ENCODE data around the gene OR5K4. TPM values are rescaled to one million over a fixed set of nuclear protein-coding genes. Genes with fewer than 3 reads are reported as not detected.
"Not testable (repeated sequence)": the region's sequence is repeated elsewhere in the genome, so short reads cannot be mapped to it uniquely, and the experiment has no call there.

The OR5K4 gene
- total RNA-seq, 4 donors from 2014 or later = not detected

DNA sequence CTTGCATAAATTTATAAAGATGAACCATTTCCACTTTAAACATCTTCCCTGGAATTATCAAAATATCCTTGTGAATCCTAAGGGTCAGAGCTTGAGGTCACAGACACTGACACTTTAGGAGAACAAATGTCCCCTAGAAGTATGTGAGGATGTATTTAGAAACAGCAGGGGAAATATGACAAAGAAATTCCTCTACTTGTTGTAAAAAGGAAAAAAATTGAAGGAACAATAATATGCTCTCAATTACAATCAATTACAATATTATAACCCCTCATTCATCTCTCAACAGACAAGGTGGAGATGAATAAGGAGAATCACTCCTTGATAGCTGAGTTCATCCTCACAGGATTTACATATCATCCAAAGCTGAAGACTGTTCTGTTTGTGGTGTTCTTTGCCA lies 36.7 kb downstream of the OR5K4 start, which contains the start of gene OR5K3:
Gene OR5K3 (plus strand): TSS at position 301 of the 400 bp plus-strand sequence. CDS start 0 bp downstream, at position 301.
- H3K4me3 ChIP-seq = no peak within 1 kb of the TSS
- no peaks in the 10 kb centered on the region for H3K27me3 ChIP-seq
- no peaks in the 10 kb centered on the region for H3K9me3 ChIP-seq
- intact Hi-C loops (cut with DNase I) = no loop called here
- H3K27ac ChIP-seq = no peak within 1 kb of the TSS
- H3K36me3 ChIP-seq = no peaks in the 10 kb centered on the region
- TF ChIP-seq, protein P1, sequence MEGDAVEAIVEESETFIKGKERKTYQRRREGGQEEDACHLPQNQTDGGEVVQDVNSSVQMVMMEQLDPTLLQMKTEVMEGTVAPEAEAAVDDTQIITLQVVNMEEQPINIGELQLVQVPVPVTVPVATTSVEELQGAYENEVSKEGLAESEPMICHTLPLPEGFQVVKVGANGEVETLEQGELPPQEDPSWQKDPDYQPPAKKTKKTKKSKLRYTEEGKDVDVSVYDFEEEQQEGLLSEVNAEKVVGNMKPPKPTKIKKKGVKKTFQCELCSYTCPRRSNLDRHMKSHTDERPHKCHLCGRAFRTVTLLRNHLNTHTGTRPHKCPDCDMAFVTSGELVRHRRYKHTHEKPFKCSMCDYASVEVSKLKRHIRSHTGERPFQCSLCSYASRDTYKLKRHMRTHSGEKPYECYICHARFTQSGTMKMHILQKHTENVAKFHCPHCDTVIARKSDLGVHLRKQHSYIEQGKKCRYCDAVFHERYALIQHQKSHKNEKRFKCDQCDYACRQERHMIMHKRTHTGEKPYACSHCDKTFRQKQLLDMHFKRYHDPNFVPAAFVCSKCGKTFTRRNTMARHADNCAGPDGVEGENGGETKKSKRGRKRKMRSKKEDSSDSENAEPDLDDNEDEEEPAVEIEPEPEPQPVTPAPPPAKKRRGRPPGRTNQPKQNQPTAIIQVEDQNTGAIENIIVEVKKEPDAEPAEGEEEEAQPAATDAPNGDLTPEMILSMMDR (IDR thresholded peaks at IDR 0.05) = no peak
- TF ChIP-seq POLR2A (IDR thresholded peaks at IDR 0.05) = no peak
- H3K4me1 ChIP-seq = peaks cover 0 to 23% (median 0%) of the 10 kb centered on the region in 3 donors
- no peak for DNase-seq

- Histone ChIP-seq H3K27ac (no peak overlapping the region), H3K4me1 (peaks cover 0 to 8% (median 0%) of the 10 kb centered on the region in 3 donors), H3K27me3 (no peaks in the 10 kb centered on the region), H3K9me3 (no peaks in the 10 kb centered on the region), H3K36me3 (no peaks in the 10 kb centered on the region), H3K4me3 (no peak overlapping the region)
- DNase-seq = no peak
- no peak for TF ChIP-seq POLR2A (IDR thresholded peaks at IDR 0.05)
- TF ChIP-seq, protein P1 (IDR thresholded peaks at IDR 0.05) = no peak
- intact Hi-C loops (cut with DNase I) = no loop called here
Measured at GRCh38 chr3:98395101-98395500, 41.4 kb downstream of the OR5K4 start.

DNA sequence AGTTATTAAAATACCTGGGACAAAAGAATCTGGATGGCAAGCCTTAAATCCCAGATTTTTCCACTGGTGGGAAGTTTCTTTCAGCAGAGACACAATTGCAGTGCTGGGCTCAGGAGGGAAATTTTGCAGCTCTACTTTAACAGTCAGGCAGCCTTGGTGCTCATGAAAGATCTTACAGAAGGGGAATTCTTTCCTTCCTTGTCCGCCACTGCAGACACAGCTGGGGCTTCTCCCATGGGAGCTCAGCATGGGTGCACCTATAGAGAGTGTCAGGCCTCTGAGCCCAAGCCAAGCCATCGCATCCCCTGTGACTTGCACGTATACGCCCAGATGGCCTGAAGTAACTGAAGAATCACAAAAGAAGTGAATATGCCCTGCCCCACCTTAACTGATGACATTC lies 42.8 kb downstream of the OR5K4 start:
- H3K9me3 ChIP-seq; H3K27ac ChIP-seq; H3K4me1 ChIP-seq; H3K4me3 ChIP-seq; H3K27me3 ChIP-seq; H3K36me3 ChIP-seq; DNase-seq; intact Hi-C loops (cut with DNase I): not testable (repeated sequence)
- 87% methylated on average over 4 of the region's 4 CpGs; no CpG with 5 or more reads in 1 of the 2 donors for WGBS, 2 donors

GRCh38 chr3:98398513-98398912 lies 44.9 kb downstream of the OR5K4 start:
- Histone ChIP-seq H3K4me3 (no peak overlapping the region), H3K9me3 (peaks cover 0 to 14% (median 0%) of the 10 kb centered on the region in 3 donors), H3K36me3 (no peaks in the 10 kb centered on the region), H3K27me3 (no peaks in the 10 kb centered on the region), H3K27ac (no peak overlapping the region), H3K4me1 (peaks cover 0 to 8% (median 0%) of the 10 kb centered on the region in 3 donors)
- DNase-seq = no peak
- TF ChIP-seq, protein P1 (IDR thresholded peaks at IDR 0.05) = no peak
- no peak for TF ChIP-seq POLR2A (IDR thresholded peaks at IDR 0.05)
- intact Hi-C loops (cut with DNase I) = no loop called here

- intact Hi-C loops (cut with DNase I) = no loop called here
- Histone ChIP-seq H3K9me3 (peaks cover 0 to 27% (median 0%) of the 10 kb centered on the region in 3 donors), H3K27ac (no peak overlapping the region), H3K4me3 (no peak overlapping the region), H3K4me1 (no peaks in the 10 kb centered on the region), H3K27me3 (no peaks in the 10 kb centered on the region), H3K36me3 (no peaks in the 10 kb centered on the region)
- no peak for TF ChIP-seq POLR2A (IDR thresholded peaks at IDR 0.05)
- TF ChIP-seq, protein P1 (IDR thresholded peaks at IDR 0.05) = no peak
- 80% methylated on average over 1 of the region's 1 CpG; no CpG with 5 or more reads in 1 of the 2 donors for WGBS, 2 donors
- no peak for DNase-seq
Measured at GRCh38 chr3:98402507-98402906, 48.9 kb downstream of the OR5K4 start.

GRCh38 chr3:98404010-98404409 lies 50.4 kb downstream of the OR5K4 start:
- H3K36me3 ChIP-seq = no peaks in the 10 kb centered on the region
- H3K9me3 ChIP-seq = peaks cover 0 to 27% (median 0%) of the 10 kb centered on the region in 3 donors
- no peak overlapping the region for H3K4me3 ChIP-seq
- no peak for TF ChIP-seq POLR2A (IDR thresholded peaks at IDR 0.05)
- TF ChIP-seq, protein P1 (IDR thresholded peaks at IDR 0.05) = no peak
- no peaks in the 10 kb centered on the region for H3K27me3 ChIP-seq
- intact Hi-C loops (cut with DNase I) = no loop called here
- H3K27ac ChIP-seq = no peak overlapping the region
- H3K4me1 ChIP-seq = no peaks in the 10 kb centered on the region
- no peak for DNase-seq
